ENCODE measurements around the gene CCDC106. TPM values are rescaled to one million over a fixed set of nuclear protein-coding genes. Genes with fewer than 3 reads are reported as not detected.

CCDC106 gene
- total RNA-seq, 3 donors from 2014 or later (not counting 1 experiment from before 2014, with no cell fraction given): 2.0 to 3.2 (median 3.2) TPM

DNA sequence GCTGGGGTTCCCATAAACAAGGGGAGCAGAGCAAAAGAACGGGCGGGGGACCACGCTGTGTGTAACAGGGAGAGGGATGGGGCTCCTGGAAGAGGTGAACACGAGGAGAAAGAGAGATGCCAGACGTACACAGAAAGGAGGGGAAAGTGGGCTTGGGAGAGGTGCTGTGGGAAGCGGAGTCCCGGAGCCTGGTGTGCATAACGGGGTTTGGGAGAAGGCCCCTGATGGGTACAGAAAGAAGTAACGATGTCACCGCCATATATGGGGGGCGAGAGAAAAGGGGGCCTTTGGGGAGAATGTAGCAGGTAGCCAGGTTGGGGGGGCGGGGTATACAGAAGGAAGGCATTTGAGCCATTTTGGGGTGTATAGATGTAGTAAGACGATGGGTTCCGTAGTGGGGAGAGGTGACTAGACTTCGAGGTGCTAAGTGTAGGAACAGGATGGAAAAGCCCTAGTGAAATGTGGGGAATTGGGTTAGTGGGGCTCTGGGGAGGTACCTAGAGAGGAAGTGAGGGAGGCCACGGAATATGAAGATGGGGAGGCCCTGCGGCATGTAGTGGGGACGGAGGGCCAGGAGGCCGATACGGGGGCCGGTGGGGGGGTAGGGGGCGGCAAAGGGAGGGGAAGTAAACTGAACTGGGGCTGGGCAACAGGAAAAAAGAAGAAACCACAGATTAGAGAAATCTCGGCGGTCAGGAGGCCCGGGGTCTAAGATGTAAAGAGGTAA is 6.4 kb upstream of the CCDC106 start:
- no peaks in the 10 kb centered on the region for H3K27me3 ChIP-seq (ENCODE audit: control insufficient read depth, insufficient read depth, low read length)
- peaks cover 13% of the 10 kb centered on the region for H3K36me3 ChIP-seq (ENCODE audit: control insufficient read depth, insufficient read depth, low read length)
- under 1% methylated on average over 25 of the region's 25 CpGs for WGBS (ENCODE audit: insufficient coverage)
- DNase-seq (peak in 1 of 2 donors; percentile 68), ATAC-seq (no peak)
- no peaks in the 10 kb centered on the region for H3K9me3 ChIP-seq (ENCODE audit: control insufficient read depth, insufficient read depth, low read length)
- H3K36me3 Mint-ChIP-seq: no peaks in the 10 kb centered on the region
- peak overlapping the region; percentile 88 for H3K4me3 Mint-ChIP-seq
- peak overlapping the region; percentile 68 for H3K27ac ChIP-seq (ENCODE audit: low read length)
- TF ChIP-seq, protein P1, sequence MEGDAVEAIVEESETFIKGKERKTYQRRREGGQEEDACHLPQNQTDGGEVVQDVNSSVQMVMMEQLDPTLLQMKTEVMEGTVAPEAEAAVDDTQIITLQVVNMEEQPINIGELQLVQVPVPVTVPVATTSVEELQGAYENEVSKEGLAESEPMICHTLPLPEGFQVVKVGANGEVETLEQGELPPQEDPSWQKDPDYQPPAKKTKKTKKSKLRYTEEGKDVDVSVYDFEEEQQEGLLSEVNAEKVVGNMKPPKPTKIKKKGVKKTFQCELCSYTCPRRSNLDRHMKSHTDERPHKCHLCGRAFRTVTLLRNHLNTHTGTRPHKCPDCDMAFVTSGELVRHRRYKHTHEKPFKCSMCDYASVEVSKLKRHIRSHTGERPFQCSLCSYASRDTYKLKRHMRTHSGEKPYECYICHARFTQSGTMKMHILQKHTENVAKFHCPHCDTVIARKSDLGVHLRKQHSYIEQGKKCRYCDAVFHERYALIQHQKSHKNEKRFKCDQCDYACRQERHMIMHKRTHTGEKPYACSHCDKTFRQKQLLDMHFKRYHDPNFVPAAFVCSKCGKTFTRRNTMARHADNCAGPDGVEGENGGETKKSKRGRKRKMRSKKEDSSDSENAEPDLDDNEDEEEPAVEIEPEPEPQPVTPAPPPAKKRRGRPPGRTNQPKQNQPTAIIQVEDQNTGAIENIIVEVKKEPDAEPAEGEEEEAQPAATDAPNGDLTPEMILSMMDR (IDR thresholded peaks at IDR 0.05): no peak
- H3K4me3 ChIP-seq (ENCODE audit: low read length): peak overlapping the region; percentile 60
- H3K4me1 ChIP-seq (ENCODE audit: control insufficient read depth, insufficient read depth, low read length): peaks cover 62% of the 10 kb centered on the region
- no peaks in the 10 kb centered on the region for H3K27me3 Mint-ChIP-seq (ENCODE audit: low read depth in 2 of 2)
- intact Hi-C loops (cut with micrococcal nuclease): loop anchor here (2.0 to 5.0 kb wide), 2 partner anchors 34 to 61 kb away; partner anchors contain the start of genes ZNF579 and ZNF865
- H3K4me1 Mint-ChIP-seq: peaks cover 39 to 59% of the 10 kb centered on the region in 2 donors
- H3K9me3 Mint-ChIP-seq: no peaks in the 10 kb centered on the region
- peak overlapping the region; percentile 61 to 96 for H3K27ac Mint-ChIP-seq

DNA sequence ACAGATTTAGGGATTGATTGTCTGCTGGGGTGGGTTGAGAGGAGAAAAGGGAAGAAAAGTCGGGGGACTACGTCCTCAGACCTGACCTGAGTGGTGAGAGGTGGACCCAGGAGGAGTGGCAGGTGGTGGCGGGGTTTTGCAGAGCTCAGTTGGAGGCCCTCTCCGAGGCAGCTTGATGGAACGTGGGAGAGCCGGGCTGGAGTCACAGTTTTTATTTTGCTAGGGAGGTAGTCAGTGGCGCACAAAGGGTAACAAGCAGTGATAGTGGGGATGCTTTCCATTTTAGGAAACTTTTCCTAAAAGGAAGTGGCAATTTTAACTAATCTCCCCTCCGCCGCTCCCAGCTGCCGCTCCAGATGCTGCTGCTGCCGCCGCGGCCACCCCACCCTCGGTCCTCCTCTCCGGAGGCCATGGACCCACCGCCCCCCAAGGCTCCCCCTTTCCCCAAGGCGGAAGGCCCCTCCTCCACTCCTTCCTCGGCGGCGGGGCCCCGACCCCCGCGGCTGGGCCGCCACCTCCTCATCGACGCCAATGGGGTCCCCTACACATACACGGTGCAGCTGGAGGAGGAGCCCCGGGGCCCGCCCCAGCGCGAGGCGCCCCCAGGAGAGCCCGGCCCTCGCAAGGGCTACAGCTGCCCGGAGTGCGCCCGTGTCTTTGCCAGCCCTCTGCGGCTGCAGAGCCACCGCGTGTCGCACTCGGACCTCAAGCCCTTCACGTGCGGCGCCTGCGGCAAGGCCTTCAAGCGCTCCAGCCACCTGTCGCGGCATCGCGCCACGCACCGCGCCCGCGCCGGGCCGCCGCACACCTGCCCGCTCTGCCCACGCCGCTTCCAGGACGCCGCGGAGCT is 5.6 kb upstream of the CCDC106 start:
- Mint-ChIP-seq H3K4me3 (peak overlapping the region; percentile 96), H3K4me1 (peaks cover 36 to 54% of the 10 kb centered on the region in 2 donors), H3K27me3 (ENCODE audit: low read depth in 2 of 2) (no peaks in the 10 kb centered on the region), H3K36me3 (no peaks in the 10 kb centered on the region), H3K9me3 (no peaks in the 10 kb centered on the region), H3K27ac (peak overlapping the region; percentile 80 to 96)
- Histone ChIP-seq H3K36me3 (ENCODE audit: control insufficient read depth, insufficient read depth, low read length) (peaks cover 13% of the 10 kb centered on the region), H3K27ac (ENCODE audit: low read length) (peak overlapping the region; percentile 68), H3K4me3 (ENCODE audit: low read length) (peak overlapping the region; percentile 63), H3K27me3 (ENCODE audit: control insufficient read depth, insufficient read depth, low read length) (no peaks in the 10 kb centered on the region), H3K4me1 (ENCODE audit: control insufficient read depth, insufficient read depth, low read length) (peaks cover 63% of the 10 kb centered on the region), H3K9me3 (ENCODE audit: control insufficient read depth, insufficient read depth, low read length) (no peaks in the 10 kb centered on the region)
- DNase-seq (peak in 1 of 2 donors; percentile 57), ATAC-seq (no peak)
- intact Hi-C loops (cut with micrococcal nuclease): loop anchor here (2.0 to 5.0 kb wide), 2 partner anchors 35 to 62 kb away; partner anchors contain the start of genes ZNF579 and ZNF865
- WGBS (ENCODE audit: insufficient coverage): 1% methylated on average over 65 of the region's 65 CpGs
- TF ChIP-seq, protein P1 (IDR thresholded peaks at IDR 0.05): no peak

DNA sequence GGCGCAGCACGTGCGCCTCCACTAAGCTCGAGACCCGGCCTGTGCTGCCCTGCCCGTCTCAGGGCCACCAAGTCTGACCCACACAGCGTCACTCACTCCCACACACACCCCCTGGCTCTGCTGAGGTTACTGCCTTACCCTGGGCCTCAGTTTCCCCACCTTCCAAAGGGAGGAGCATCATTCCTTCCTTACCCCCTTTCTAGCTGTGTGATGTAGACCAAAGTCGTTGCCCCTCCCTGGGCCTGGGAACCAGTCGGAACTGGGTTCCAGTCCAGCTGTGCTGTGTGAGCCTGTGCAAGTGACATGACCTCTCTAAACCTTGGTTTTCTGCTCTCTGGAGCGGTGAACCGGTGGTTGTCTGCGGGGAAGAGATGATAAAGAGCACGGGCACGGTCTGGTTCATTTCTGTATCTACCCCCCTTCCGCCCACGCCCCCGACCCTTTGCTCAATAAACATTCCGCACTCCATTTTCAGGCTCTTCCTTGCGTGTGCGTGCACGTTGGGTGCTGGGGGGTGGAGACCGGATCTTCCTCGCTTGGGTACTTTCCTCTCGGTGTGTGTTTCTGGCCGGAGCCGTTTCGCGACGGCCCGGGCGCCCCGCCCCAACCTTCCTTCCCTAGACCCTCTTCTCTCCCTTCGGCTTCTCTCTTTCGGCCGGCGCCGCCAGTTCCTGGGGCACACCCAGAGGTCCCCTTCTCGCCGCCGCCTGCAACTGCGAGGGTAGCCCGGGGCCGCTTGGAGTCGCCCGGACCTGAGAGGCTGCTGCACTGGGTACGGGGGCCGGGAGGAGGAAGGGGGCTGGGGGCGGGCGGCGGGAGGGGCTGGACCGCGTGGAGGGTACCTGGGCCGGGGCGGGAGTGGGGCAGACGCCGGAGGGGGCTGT is 4.8 kb upstream of the CCDC106 start, which contains the start of gene ZNF581:
TSS of gene ZNF581 (plus strand) at position 647 of the 884 bp plus-strand sequence. CDS start 923 bp downstream, outside the sequence.
- Histone ChIP-seq H3K9me3 (ENCODE audit: control insufficient read depth, insufficient read depth, low read length) (no peaks in the 10 kb centered on the region), H3K4me3 (ENCODE audit: low read length) (peak within 1 kb of the TSS; percentile 63), H3K4me1 (ENCODE audit: control insufficient read depth, insufficient read depth, low read length) (peaks cover 65% of the 10 kb centered on the region), H3K27ac (ENCODE audit: low read length) (peak within 1 kb of the TSS; percentile 68), H3K36me3 (ENCODE audit: control insufficient read depth, insufficient read depth, low read length) (peaks cover 13% of the 10 kb centered on the region), H3K27me3 (ENCODE audit: control insufficient read depth, insufficient read depth, low read length) (no peaks in the 10 kb centered on the region)
- H3K27me3 Mint-ChIP-seq (ENCODE audit: low read depth in 2 of 2): no peaks in the 10 kb centered on the region
- H3K4me1 Mint-ChIP-seq: peaks cover 33 to 51% of the 10 kb centered on the region in 2 donors
- peak; percentile 65 to 81 (median 66) for ATAC-seq
- peak within 1 kb of the TSS; percentile 80 to 96 for H3K27ac Mint-ChIP-seq
- intact Hi-C loops (cut with micrococcal nuclease): loop anchor here (2.0 to 5.0 kb wide), 2 partner anchors 36 to 62 kb away; partner anchors contain the start of genes ZNF579 and ZNF865
- peak; percentile 73 to 92 for DNase-seq
- TF ChIP-seq, protein P1 (IDR thresholded peaks at IDR 0.05): no peak
- peak within 1 kb of the TSS; percentile 96 for H3K4me3 Mint-ChIP-seq
- WGBS (ENCODE audit: insufficient coverage): 2% methylated on average over 46 of the region's 56 CpGs
- no peaks in the 10 kb centered on the region for H3K9me3 Mint-ChIP-seq
- no peaks in the 10 kb centered on the region for H3K36me3 Mint-ChIP-seq
